GM18505 (cell line): Measurements from ENCODE around the gene TMEM203.

Experiments
- ATAC-seq: cut with Tn5 transposase; IDR thresholded peaks from one replicate; pipeline ENCODE4 v1.9.1; 2021; ENCODE audit not compliant: unreplicated experiment
- POLR2A ChIP-seq: IDR thresholded peaks from 4 replicates; pipeline ENCODE4 v1.6.1; 2011; ENCODE audit warnings: borderline replicate concordance; ENCODE audit not compliant: insufficient read depth, insufficient read length; ENCODE audit errors: extremely low read depth

Gene TMEM203

DNA sequence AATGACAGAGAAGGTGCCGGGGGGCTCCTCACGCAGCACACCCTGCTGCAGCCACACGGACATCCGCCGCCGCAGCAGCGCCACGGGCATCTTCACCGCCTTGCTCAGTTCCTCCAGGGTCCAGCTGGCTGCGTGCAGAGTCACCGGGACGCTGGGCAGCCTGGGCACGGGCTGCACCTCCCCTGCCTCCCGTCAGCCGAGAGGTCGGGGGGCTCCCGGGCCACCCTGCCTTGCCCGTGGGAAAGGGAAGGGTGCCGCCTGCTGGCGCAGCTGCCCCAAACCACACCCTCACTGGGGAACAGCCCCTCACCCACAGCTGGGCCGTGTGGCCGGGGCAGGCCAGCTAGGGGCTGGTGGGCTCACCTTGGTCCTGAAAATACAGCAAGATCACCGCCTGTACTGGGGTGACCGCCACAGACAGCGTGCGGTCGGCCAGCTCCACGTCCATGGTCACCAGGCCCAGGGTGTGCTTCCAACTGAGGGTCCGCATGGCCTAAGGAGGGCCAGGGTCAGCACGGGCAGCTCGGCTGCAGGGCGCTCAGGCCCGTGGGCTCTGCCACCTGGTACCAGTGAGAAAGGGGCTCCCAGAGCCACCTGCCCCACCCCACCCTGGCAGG lies 30.0 kb downstream of the TMEM203 start:
- ATAC-seq = no peak
- TF ChIP-seq POLR2A = no peak

DNA sequence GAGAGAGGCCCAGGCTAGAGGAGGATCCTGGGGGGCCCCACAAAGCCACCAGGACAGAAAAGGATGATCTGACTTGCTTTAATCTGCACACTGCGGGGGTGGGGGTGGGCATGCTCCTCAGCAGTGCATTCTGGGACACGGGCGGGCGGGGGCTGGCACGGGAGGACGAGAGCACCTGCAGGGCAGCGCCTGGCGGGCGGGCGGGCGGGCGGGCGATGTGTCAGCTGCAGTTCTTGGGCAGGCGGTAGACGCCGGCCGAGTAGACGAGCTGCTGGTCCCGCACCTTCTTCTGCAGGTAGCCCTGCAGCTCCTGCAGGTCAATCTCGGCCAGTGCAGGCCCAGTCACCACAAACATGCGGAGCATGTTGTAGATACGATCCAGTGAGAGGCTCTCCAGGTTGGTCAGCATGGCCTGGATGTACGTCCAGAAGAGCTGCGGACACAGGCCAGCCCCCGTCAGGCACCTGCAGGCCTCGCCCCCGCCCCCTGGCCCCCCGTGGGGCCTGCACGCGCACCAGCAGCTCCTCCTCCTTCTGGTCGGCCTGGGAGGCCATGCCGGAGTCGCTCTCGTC lies 30.6 kb downstream of the TMEM203 start:
- no peak for TF ChIP-seq POLR2A
- no peak for ATAC-seq

DNA sequence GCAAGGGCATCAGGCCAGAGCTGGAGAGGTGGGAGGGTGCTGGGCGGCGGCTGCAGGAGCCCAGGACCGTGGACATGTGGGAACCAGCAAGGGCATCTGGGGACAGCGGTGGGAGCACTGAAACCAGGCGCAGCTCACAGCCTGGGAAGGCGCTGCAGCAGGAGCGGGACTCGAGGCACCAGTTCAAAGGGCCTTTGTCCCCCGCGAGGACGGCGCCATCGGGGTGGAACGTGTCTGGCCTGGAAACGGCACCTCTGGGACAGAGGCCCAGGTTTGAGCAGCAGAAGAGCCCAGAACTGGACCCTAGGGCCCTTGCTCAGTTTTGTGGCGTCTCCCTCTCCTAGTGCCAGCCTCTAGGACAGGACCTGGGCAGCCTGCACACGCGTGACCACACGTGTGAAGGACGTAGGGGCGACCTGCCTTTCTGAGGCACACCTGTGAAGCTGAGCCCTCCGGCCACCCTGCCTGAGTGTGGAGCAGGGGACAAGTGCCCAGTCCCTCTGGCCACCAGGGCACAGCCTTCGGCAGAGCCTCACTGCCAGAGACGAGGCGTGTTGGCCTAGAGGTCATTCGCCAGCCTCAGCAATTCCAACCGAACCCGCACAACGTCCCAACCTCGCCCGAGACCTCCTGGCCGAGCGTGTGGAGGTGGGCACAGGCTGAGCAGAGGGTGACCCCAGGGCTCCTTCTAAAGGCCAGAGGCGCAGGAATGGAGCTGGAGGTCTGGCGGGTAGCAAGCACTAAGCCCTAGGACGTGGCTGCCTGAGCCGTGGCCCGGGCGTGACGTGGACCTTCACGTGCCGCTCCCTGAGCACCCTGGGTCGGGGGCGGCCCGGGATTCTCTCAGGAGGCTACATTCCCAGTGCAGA lies 31.4 kb downstream of the TMEM203 start:
- no peak for ATAC-seq

DNA sequence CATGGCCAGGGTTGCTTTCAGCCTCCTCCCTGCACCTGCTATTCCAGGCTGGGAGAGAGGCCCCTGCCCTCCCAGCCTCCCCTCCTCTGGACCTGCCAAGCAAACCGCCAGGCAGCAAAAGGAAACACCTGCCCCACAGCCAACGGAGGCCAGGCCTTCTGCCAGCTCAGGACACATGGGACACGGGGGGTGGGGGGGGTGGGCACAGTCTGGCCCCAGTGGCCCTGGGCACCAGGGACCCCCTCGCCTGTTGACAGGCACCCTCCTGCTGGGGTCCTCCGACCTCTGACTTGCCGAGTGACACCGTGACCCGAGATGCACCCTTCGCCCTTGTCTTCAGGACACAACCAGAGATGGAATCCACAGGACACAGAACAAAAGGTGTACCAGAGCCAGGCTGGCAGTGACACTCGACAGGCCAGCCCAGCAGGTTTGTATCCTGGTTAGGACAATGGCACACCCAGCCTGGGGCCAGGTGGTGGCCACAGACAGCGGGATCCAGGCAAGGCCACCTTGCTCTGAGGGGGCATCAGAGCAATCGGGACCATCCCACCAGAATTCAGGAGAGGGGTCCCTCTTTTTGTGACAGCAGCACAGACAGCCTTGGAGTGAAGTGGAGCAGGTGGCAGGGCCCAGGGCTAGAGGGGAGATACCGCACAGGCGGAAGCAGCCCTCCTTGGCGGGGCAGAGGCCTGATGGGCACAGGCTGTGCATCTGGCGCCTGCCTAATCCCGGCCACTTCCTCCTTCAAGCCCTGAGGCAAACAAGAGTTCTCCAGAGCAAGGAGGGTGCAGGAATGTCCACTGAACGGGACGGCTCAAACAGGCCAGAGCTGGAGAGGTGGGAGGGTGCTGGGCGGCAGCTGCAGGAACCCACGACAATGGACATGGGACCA lies 32.3 kb downstream of the TMEM203 start:
- ATAC-seq = no peak
- TF ChIP-seq POLR2A = no peak

More for the DNA sequence above, 31.4 kb downstream of the TMEM203 start:
- TF ChIP-seq POLR2A = no peak

DNA sequence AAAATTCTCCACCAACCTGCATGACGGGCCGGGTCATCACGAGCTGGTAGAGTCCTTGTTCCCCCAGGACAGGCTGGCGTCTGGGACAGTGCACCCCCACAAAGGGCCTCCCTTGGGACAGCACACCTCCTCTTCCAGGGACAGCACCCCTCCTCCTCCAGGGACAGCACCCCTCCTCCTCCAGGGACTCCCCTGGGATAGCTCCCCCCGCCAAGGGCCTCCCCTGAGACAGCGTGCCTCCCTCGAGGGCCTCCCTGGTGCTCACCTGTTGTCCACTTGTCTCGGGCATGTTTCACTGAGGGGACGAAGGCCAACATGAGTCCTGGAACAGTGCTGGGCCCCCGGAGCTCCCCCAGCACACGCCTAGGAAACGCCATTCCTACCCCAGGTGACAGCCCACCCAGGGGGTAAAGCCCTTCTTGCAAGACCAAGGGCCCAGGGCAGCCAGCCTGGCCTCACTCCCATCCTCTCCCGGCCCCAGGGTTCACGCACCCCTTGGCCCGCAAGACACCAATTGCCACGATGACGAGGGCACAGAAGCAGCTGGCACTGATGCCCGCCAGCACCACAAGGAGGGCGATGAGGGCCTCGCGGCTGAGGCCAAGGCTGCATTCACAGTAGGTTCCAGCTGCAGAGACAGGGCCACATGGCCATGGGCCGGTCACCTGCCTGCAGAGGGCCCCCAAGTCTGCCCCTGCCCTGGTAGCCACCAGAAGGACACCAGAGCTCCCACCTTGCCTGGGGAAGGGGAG lies 34.1 kb downstream of the TMEM203 start:
- ATAC-seq = no peak
- TF ChIP-seq POLR2A = no peak

DNA sequence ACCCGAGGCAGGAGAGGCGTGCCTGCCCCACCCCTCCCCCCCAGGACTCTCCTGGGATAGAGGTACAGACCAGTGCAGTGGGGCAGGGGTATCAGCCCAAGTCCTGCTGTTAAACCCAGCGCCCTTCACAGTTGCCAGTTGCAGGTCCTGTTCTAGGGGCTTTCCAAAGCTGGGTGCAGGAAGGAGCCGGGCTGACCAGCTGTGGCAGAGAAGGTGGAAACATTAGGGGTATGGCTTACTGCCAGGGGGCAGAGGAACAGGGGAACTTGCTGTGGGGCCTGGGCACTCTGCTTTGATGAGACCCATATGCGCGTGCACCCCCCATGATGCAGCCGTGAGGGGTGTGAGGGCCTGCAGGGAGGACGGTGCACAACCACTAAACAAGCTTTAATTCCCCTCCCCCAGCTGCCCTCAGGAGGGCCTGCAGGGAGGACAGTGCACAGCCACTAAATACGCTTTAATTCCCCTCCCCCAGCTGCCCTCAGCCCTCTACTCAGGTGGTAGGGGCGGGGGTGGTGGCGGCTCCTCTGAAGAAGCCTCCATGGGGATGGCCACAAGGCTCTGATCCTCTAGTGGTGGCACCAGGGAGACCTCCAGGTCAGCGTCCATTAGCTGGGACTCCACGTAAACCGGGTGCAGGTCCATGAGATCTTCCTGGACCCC lies 34.8 kb downstream of the TMEM203 start:
- ATAC-seq = no peak
- TF ChIP-seq POLR2A = no peak

DNA sequence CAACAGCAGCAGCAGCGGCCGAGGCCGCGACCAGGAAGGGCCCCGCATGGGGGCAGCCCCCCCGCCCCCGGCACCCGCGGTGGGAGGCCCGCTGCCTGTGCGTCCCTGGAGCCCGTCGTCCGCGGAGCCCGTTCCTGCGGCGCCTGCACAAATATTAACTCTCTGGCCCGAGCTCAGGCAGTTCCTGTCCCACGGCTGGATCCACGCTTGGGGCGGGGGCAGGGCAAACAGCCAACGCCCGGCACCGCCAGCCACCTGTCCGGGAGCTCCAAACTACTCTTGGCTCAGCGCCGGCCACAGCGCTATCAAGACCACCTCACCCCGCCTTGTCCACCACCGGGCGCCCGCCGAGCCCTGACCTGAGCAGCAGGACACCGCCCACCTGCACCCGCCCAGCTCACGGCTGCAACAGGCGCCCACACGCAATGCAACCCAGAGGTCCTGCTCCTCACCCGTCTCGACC lies 35.5 kb downstream of the TMEM203 start, which contains the start of gene LRRC26:
Gene LRRC26 (minus strand): TSS at position 156 of the 463 bp plus-strand sequence. CDS start 108 bp downstream, at position 48.
- TF ChIP-seq POLR2A = no peak
- ATAC-seq = no peak

DNA sequence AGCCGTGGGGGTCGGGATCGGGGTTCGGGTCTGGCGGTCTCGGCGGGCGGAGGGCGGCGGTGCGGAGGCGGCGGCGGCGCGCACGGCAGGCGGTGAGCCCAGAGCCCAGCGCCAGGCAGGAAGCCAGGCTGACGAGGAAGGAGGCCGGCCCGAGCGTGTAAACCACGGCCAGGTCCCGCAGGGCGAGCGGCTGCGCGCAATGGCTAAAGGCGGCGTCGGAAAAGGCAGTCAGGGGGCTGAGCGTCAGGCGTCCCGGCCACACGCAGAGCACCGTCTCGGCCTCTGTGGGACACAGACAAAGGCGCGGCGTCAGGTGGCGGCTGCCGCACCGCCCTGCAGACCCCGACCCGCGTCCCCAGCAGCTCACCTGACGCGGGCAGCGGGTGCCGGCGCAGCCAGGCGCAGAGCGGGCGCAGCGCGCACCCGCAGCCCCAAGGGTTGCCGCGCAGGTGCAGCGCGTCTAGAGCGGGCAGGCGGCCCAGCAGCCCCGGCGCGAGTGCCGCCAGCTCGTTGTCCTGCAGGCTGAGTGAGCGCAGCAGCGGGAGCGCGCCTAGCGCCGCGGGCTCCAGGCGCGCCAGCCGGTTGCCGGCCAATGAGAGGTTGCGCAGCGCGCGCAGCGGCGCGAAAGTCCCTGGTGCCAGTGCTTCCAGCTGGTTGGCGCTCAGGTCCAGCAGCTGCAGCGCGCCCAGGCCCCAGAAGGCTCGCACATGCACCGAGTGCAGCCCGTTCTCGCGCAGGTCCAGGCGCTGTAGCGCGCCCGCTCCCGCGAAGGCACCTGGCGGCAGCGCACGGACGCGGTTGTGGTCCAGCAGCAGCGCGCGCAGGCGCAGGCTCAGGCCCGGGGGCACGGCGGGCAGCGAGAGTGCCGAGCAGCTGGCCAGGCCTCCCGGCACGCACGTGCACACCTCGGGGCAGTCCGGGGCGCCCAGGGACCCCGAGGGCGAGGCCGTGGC lies 36.3 kb downstream of the TMEM203 start:
- TF ChIP-seq POLR2A = no peak
- no peak for ATAC-seq

DNA sequence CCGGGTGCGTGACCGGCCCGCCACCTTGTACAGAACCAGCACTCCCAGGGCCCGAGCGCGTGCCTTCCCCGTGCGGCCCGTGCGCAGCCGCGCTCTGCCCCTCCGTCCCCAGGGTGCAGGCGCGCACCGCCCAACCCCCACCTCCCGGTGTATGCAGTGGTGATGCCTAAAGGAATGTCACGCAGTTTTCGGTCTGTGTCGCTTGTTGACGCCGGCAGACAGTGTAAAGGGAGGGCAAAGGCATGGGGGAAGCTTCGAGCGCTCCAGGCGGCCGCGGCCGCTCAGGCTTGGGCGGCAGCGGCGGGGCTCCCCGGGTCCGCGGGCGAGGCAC lies 36.9 kb downstream of the TMEM203 start:
- TF ChIP-seq POLR2A = no peak

DNA sequence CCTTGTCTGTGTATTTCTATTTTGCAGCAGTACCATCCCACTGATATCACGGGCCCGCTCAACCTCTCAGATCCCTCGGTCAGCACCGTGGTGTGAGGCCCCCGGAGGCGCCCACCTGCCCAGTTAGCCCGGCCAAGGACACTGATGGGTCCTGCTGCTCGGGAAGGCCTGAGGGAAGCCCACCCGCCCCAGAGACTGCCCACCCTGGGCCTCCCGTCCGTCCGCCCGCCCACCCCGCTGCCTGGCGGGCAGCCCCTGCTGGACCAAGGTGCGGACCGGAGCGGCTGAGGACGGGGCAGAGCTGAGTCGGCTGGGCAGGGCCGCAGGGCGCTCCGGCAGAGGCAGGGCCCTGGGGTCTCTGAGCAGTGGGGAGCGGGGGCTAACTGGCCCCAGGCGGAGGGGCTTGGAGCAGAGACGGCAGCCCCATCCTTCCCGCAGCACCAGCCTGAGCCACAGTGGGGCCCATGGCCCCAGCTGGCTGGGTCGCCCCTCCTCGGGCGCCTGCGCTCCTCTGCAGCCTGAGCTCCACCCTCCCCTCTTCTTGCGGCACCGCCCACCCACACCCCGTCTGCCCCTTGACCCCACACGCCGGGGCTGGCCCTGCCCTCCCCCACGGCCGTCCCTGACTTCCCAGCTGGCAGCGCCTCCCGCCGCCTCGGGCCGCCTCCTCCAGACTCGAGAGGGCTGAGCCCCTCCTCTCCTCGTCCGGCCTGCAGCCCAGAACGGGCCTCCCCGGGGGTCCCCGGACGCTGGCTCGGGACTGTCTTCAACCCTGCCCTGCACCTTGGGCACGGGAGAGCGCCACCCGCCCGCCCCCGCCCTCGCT lies 37.5 kb downstream of the TMEM203 start:
- no peak for ATAC-seq
- no peak for TF ChIP-seq POLR2A

More for the DNA sequence above, 36.9 kb downstream of the TMEM203 start:
- ATAC-seq = no peak
